Measurements from ENCODE around the gene NHERF2.

Gene NHERF2

DNA sequence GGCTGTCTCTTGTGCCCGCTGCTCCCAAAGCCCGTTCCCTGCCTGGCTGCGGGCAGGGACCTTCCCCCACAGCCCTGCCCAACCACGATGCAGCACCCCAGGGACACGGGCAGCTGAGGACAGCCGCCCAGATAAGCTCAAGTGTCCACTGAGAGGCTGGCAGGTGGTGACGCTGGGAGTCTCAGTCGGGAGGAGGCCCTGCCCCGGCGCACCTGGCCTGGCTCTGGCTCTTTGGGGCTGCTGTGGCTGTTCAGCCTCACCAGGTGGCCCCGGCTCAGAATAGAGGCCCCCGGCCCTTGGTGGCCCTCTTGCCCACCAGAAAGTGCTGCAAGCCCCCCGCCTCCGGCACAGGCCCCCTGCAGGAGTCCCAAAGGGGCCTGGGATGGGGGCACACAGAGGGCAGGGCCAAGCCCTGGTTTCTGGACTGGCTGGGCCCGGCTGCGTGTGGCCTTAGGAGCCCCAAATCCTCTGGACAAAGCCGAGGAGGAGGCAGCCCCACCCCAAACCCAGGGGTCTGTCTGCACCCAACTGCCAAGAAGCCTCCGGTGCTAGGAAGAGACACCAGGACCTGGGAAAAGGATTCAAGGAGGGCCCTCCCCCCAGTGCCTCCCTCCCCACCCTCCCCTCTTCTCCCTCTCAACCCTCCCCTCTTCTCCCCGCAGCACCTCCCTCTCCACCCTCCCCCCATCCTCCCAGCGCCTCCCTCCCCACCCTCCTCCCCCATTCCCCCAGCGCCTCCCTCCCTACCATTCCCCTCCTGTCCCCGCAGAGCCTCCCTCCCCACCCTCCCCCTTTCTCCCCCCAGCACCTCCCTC is 15.7 kb downstream of the NHERF2 start:
- DNase-seq: no peak

DNA sequence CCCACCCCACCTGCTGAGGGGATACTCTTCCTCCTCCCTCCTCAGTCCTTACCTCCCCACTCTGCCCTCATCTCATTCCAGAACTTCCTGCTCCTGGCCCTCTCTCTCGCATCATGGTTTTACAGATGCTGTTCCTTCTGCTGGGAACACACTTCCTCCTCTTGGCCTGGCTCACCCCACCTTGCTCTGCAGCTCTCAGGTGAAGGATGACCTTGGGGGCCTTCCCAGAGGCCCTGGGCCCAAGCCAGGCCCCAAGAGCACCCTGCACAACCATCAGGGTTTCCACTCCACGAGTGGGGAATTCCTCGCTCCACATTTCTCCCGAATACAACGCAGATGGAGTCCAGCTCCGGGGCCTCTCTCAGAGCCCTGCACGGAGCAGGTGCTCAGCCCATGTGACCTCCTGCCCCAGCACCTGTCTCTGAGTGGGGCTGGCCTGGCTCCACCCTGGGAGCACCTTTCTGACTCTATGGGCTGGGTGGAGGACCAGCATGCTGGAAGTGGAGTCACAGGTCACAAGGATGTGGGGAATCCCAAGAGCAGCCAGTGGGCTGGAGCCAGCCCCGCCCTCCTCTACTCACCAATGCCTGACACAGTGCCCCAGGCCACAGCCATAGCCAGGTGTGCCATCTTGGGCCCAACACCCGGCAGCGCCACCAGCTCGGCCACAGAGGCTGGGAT is 16.4 kb downstream of the NHERF2 start:
- DNase-seq: no peak

DNA sequence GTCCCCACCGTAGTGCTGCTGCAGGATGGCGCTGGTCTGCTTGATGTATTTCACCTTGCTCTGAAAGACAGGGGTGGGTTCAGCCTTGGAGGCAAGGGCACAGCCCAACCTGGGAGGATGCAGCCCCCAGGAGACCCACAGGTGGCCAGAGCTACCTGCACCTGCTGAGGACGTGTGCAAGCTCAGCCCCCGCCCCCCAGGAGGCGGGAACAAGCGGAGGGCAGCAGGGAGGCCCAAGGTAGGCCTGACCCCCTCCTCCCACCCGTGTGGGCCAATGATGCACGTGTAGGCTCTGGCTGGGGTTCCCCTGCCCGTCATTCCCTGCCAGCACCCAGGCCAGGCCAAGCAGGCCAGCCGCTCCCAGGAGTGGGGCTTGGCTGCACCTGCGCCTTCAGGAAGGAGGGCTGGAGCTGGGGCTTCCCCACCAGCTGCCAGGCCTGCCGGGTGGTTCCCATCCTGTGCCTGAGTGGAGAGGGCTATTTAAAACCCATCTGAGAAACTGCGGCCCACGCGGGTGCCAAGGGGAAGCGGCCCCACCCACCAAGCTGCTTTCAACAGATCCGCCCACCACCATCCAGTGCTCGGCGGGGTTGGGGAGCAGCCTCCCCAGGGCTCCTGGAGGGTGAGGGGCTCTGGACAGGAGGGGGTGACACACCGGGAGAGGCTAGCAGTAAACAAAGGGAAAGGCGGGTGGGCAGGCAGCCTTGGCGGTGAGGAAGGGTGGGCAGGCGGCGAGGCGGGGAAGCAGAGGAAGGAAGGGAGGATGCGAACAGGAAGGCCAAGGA is 17.2 kb downstream of the NHERF2 start:
- peak; percentile 75 for DNase-seq

DNA sequence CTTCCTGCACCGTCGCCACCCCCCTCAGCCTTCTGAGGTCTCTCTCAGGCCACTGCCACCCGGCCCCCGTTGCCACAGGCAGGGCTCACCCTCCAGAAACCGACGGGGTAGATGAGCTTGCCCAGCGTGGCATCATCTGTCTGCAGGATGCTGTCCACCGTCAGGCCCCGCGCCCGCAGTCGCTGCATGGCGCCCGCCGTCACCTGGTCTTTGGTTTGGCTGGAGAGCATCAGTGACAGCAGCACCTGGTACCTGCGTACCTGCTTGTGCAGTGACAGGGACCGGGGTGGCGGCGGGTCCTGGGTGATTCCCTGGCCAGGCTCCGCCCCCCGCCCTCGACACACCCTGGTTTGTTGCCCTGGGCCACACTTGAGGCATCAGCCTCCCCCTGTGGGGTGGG is 17.8 kb downstream of the NHERF2 start:
- no peak for DNase-seq

DNA sequence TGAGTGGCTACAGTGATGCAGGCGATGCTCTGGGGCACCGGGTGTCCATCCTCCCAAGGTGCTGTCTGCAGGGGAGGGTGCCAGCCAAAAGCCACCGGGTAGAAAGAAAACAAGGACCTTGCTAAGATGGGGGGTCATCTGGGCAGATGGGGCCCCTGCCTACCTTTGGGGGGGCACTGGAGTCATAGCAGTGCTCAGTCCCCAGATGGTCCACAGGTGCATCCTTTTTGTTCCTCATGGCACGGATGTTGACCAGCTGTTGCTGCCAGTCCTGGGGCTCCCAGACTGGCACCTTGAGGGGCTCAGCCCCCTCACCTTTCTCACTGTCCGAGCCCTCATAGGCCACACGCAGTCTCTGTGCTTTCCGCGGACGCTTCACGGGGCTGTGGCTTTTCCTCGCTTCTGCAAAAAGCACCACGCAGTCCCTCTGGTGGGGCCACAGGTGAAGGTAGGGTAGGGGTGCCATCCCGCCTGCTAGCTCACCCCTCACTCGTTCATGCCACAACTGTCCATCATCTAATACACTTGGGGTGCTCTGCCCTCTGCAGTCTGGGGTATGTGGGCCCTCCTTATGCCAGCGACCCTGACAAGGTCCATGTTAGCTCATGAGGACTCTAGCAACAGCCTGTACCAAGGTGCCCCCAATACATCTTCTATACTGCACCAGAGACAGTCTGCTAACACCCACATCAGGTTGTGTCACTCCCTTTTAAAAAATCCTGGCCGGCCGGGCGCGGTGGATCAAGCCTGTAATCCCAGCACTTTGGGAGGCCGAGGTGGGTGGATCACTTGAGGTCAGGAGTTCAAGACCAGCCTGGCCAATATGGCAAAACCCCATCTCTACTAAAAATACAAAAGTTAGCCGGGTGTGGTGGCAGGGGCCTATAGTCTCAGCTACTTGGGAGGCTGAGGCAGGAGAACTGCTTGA is 19.5 kb downstream of the NHERF2 start:
- DNase-seq: no peak

DNA sequence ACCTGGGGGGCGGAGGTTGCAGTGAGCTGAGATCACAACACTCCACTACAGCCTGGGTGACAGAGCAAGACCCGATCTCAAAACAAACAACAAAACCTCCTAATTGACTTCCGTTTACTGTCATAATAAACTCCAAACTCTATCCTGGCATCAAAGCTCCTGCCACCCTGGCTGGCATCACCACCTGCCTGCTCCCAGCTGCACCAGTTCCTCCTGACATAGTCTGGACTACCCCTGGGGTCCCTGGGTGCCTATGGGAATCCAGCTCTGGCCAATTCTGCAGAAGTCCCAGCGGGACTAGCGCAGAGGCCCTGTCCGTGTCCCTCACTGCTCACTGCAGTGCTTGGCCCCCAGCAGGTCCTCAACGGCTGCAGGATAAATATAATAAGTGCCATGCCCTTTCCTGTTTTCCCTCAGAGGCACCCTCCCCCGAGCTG is 20.2 kb downstream of the NHERF2 start:
- no peak for DNase-seq

DNA sequence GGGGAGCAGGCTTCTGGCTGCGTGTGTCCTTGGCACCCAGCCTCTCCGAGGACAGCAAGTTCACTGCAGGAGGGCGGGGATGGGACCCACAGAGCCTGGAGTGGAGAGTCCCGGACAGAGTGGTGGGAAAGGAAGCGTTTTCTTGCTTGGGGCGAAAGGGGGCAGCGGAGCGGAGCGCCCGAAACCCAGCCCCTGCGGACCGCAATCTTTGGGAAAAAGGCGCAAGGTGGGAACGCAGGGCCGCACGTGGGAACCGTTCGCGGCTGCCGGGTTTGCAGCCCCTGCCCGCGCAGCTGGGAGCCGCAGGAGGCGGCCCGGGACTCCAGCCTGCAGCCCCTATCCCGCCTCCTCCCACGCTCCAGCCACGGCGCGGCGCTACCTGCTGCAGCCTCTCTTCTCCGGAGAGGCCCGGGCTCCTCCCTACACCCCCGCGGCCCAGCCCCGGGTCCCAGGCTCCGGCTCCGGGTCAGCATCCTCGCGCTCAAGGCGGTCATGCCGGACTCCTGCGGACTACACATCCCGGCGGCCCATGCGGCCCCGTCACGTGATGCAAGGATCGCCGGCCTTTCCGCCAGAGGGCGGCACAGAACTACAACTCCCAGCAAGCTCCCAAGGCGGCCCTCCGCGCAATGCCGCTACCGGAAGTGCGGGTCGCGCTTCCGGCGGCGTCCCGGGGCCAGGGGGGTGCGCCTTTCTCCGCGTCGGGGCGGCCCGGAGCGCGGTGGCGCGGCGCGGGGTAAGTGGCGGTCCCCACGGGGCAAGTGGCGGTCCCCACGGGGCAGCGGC is 20.8 kb downstream of the NHERF2 start, which contains the start of the genes NTHL1 and TSC2:
TSS of gene NTHL1 (minus strand) at position 505 of the 786 bp plus-strand sequence. CDS start at position 494, 11 bp downstream.
TSS of gene TSC2 (plus strand) at position 656 of the 786 bp plus-strand sequence. CDS start 631 bp downstream, outside the sequence.
- DNase-seq: peak; percentile 97

DNA sequence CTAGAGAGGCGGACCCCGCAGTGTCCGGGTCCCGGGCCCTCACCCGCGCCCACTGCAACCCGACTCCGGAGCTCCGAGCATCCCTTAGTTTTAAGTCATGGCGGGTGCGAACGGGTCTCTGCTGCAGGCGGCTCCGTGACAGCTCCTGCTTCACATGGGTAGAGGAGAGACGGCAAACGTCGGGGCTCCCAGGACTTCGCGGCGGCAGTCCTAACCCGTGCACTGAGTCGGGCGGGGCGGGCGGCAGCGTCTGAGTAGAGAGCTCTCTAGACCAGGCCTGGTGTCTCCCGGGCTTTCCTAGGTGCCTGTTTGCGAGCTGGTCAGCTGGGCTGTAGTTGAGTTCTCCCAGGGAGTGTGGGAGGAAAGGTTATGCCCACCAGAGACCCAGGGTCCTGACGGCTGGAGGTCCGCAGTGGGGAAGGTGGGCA is 21.4 kb downstream of the NHERF2 start:
- no peak for DNase-seq

DNA sequence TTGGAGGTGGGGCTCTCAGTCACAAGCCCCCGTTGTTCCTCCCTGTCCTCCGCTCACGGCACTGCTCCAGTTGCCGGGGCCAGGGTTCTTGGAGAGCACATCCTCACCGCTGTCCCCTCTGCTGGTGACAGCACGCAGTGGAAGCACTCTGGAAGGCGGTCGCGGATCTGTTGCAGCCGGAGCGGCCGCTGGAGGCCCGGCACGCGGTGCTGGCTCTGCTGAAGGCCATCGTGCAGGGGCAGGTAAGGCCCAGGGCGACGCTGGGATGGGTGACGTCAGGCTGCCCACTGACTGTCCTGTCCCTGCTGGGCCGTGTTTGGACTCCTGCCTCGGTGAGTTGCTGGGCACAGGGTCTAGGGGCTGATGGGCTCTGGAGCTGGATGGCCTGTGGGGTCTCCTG is 26.5 kb downstream of the NHERF2 start:
- DNase-seq: no peak

DNA sequence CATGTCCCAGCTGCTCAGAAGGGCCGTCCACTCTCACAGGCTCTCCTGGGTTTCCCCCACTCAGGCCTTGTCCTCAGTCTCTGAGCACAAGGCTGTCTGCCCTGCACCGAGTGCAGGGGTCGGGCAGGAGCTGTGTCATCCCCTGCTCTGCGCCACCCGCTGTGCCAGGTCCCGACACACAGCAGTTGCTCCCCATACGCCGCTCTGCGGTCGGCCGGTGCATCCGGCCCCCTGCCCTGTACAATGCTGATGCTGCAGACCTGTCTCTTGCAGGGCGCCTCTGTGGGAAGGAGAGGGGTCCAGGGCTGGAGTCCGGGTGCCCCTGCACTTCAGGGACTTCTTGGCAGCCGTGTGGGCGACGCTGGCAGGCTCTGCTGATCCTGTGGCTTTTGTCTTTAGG is 27.2 kb downstream of the NHERF2 start:
- DNase-seq: no peak

DNA sequence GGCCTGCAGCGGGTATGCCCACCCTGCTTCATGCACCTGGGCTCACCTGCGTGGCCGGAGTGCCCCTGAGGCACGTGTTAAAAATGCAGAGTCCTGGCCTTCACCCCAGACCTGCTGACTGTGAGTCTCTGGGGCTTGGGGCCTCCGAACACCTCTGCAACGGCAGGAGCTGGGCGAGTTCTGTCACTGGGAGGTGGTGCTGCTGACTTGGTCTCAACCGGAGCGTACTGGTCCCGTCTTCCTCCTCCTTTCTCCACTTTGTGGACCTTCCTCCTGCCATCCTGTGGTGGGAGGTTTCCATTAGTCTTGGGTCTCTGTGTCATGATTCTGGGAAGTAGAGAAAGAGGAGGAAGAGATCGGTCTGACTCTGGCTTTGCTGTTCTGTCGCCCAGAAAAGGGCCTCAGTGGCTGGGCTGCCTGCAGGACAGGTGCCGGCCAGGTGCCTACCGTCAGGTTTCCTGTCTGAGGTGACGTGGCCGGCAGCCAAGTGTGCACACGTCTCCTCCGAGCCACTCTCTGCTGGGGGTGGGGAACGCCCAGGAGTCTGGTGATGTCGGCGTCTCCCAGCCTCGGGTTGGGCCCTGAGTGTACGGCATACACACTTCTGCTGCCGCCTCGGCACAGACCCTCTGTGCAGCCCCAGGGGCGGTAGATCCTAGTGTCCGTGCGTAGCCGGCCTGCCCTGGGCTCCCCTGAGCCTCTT is 28.0 kb downstream of the NHERF2 start:
- DNase-seq: no peak

DNA sequence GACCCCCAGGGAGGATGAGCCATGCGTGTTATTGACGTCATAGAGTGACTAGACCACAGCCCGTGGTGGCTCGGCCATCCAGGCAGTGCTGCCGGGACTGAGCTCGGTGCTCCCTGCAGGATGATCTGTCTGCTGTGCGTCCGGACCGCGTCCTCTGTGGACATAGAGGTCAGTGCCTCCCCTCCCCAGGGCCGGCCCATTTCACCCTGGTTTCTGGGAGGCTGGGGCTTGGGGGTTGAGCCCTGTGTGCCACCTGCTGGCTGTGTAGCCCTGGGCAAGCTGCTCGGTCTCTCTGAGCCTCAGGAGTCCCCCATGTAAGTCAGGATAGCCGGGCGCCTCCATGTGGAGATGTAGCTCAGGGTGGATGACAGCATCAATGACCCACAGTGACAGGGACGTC is 29.4 kb downstream of the NHERF2 start:
- no peak for DNase-seq

DNA sequence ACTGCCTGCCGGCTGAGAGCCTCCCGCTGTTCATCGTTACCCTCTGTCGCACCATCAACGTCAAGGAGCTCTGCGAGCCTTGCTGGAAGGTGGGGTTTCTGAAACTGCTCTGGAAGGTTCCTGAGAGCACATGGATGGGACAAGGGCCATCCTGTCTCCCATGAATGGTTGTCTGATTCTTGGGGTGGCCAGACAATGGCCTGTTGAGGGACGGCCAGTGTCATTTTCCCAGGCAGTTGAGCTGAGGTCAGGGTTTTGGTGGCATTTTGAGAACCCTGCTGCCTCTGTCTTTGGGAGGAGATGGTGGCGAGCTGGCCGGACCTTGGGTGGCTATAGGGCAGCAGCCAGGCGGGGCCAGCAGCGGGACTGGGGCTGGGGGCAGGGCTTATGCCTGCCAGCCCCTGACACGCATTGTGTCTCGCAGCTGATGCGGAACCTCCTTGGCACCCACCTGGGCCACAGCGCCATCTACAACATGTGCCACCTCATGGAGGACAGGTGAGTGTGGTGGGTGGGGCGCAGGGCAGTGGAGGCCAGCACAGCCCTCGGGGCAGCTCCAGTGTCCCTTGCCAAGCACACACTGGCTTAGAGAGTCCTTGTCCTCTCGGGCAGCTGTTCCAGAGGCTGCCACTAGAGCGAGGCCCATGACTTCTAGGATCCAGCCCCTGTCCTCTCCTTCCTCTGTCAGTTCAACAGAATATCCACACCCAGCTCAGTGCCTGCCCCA is 30.1 kb downstream of the NHERF2 start:
- no peak for DNase-seq

DNA sequence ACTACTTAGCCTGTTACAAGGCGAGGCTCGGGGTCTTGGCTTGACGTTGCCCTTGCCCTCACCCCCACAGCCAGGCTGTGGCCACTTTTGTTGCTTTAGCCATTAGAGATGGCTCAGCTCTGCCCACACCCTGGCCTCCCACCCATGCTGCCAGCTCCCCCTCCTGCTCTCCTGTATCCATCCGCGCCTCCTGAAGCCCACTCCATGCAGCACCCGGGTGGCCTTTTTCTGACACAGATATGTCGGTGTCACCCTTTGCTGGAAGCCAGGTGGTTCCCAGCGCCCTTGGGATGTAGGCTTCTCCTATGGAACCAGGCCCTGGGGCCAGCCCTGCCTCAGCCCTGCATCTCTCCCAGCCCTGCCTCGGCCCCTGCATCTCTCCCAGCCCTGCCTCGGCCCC is 30.7 kb downstream of the NHERF2 start:
- DNase-seq: no peak

DNA sequence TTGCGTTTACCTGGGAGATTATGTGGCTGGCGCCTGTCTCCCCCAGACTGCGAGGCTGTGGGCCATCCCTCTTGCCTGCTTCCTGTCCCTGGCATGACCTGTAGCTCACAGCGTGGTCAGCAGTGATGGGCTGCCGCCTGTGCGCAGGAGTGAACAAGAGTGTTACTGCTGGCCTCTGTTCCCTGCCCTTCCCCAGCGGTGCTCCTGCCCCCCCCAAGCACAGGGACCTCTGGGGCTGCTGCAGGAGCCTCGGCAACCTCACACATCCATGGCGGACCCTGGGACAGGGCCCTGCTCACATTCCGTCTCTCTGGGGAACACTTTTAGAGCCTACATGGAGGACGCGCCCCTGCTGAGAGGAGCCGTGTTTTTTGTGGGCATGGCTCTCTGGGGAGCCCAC is 31.7 kb downstream of the NHERF2 start:
- no peak for DNase-seq

DNA sequence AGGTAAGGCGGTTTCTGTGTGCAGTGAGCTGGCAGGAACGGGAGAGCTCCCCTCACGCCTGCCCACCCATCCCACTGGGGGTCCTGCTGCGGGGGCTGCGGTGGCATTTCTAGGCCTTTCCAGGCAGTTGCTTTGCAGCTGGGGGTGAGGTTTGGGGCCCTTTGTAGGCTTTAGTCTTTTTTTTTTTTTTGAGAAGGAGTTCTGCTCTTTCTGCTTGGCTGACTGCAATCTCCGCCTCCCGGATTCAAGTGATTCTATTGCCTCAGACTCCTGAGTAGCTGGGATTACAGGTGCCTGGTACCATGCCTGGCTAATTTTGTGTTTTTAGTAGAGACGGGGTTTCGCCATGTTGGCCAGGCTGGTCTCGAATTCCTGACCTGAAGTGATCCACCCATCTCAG is 32.2 kb downstream of the NHERF2 start:
- no peak for DNase-seq

DNA sequence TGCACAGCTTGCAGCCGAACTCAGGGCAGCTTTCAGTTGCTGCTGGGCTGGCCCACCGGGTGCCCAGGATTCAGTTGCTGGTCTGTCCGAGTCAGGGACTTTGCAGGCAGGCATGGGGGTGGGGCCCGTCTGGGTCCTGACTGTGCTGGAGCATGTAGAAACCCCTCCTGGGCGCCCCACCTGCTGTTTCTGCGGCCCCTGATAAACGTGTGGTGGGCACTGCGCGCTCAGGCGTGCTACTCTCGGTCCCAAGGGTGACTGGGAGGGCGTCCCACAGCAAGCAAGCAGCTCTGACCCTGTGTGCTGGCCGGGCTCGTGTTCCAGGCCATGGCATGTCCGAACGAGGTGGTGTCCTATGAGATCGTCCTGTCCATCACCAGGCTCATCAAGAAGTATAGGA is 33.6 kb downstream of the NHERF2 start:
- no peak for DNase-seq

DNA sequence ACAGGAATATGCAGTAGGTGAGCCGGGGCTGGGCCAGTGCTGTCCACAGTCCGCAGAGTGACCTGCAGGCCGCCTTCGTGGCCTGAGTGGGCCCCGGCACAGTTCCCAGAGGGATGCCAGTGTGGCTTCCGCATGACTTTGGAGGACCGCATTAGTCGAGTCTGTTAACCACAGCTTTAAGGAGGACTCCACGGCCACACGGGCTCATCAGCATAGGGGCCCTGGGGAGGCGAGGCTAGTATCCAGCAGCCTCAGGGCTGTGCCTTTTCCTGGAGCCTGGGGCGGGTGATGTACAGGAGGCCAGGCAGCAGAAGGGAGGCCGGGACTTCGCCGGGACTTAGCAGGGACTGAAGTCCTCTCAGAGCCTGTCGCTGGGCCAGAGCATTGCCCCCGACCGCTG is 34.3 kb downstream of the NHERF2 start:
- no peak for DNase-seq

DNA sequence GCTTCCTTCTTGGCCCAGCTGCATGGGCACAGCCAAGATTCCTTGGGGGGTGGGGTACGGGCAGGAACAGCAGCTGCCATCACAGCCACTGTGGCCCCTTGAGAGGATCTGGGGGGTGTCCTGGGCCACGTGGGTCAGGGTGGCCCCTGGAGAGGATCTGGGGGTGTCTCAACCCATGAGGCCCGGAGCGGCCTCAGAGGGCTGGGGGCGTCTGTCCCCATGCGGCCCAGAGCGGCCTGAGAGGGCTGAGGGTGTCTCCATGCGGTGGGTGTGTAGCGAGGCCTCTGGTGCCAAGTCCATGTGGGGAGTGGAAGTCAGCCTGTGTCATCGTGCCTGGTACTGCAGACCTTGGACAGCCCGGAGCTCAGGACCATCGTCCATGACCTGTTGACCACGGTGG is 34.8 kb downstream of the NHERF2 start:
- no peak for DNase-seq

DNA sequence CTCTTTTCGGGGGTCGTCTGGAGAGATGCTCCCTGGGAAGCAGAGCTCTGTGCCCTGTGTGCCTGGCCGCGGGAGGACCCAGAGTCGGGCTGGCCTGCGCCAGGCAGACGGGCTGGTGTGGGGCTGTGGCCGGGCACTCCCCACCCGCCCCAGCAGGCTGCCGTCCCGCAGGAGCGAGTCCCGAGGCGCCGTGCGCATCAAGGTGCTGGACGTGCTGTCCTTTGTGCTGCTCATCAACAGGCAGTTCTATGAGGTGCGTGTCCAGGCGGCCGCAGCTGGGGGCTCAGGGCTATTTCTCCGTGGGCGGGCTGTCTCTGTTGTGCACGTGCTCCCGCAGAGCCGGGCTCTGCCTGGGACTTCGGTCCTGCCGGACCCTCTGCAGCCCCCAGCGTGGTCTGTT is 36.1 kb downstream of the NHERF2 start:
- DNase-seq: no peak
